Measurements from ENCODE around the gene STRA6. TPM values are rescaled to one million over a fixed set of nuclear protein-coding genes. Genes with fewer than 3 reads are reported as not detected.

STRA6 gene
- total RNA-seq, 1 experiment from 2014 or later, result 0.29 TPM

- no peak overlapping the region for H2AFZ ChIP-seq (ENCODE audit: low read length)
- no peak overlapping the region for H3K4me3 ChIP-seq (ENCODE audit: low read length)
- intact Hi-C loops (cut with micrococcal nuclease), result no loop called here
- no peaks in the 10 kb centered on the region for H4K20me1 ChIP-seq (ENCODE audit: low read length)
- H3K9me2 ChIP-seq (replicated peaks; ENCODE audit: low read length), result no peaks in the 10 kb centered on the region
- H3K4me2 ChIP-seq (ENCODE audit: low read length), result no peak overlapping the region
- ChIA-PET POLR2A (ENCODE audit: unreplicated experiment) (no interaction called here), CTCF (no interaction called here)
- no peaks in the 10 kb centered on the region for H3F3A ChIP-seq (ENCODE audit: low read length, unreplicated experiment)
- TF ChIP-seq CTCF (conservative IDR thresholded peaks at IDR 0.05; ENCODE audit: low read depth, low read length), result no peak
- DNase-seq, result no peak
- no peak for ATAC-seq
- no peaks in the 10 kb centered on the region for H3K79me2 ChIP-seq (ENCODE audit: low read length)
- no TSS peak for BruUV-seq (replicated peaks)
- H3K9me3 ChIP-seq (ENCODE audit: low read length), result no peaks in the 10 kb centered on the region
- H3K27ac ChIP-seq (ENCODE audit: low read length), result no peak overlapping the region
- H3K27me3 ChIP-seq (ENCODE audit: low read length), result no peaks in the 10 kb centered on the region
- no peaks in the 10 kb centered on the region for H3K36me3 ChIP-seq (ENCODE audit: low read depth, low read length)
- no peak overlapping the region for H3K9ac ChIP-seq (ENCODE audit: low read length)
- peaks cover 16% of the 10 kb centered on the region for H3K4me1 ChIP-seq (ENCODE audit: insufficient read depth, low read length)
Measured at GRCh38 chr15:74245342-74245931, 42.9 kb upstream of the STRA6 start.

- H2AFZ ChIP-seq (ENCODE audit: low read length), result no peak overlapping the region
- CTCF ChIA-PET, result no interaction called here
- intact Hi-C loops (cut with micrococcal nuclease), result no loop called here
- H3K79me2 ChIP-seq (ENCODE audit: low read length), result no peaks in the 10 kb centered on the region
- no peaks in the 10 kb centered on the region for H3K9me2 ChIP-seq (replicated peaks; ENCODE audit: low read length)
- POLR2A ChIA-PET (ENCODE audit: unreplicated experiment), result no interaction called here
- no peak overlapping the region for H3K4me3 ChIP-seq (ENCODE audit: low read length)
- H3K4me1 ChIP-seq (ENCODE audit: insufficient read depth, low read length), result peaks cover 21% of the 10 kb centered on the region
- H3F3A ChIP-seq (ENCODE audit: low read length, unreplicated experiment), result no peaks in the 10 kb centered on the region
- no peaks in the 10 kb centered on the region for H3K36me3 ChIP-seq (ENCODE audit: low read depth, low read length)
- no peak overlapping the region for H3K27ac ChIP-seq (ENCODE audit: low read length)
- no TSS peak for BruUV-seq (replicated peaks)
- H3K9me3 ChIP-seq (ENCODE audit: low read length), result no peaks in the 10 kb centered on the region
- no peaks in the 10 kb centered on the region for H4K20me1 ChIP-seq (ENCODE audit: low read length)
- DNase-seq, result no peak
- TF ChIP-seq CTCF (conservative IDR thresholded peaks at IDR 0.05; ENCODE audit: low read depth, low read length) (no peak), EZH2phosphoT487 (IDR thresholded peaks at IDR 0.05; ENCODE audit: borderline replicate concordance, low read length) (no peak), EZH2 (IDR thresholded peaks at IDR 0.05; ENCODE audit: low read length, unreplicated experiment) (no peak)
- no peaks in the 10 kb centered on the region for H3K27me3 ChIP-seq (ENCODE audit: low read length)
- no peak overlapping the region for H3K9ac ChIP-seq (ENCODE audit: low read length)
- no peak overlapping the region for H3K4me2 ChIP-seq (ENCODE audit: low read length)
- no peak for ATAC-seq
Measured at GRCh38 chr15:74244822-74245341, 42.3 kb upstream of the STRA6 start.

- Histone ChIP-seq H3K9ac (ENCODE audit: low read length) (no peak overlapping the region), H4K20me1 (ENCODE audit: low read length) (no peaks in the 10 kb centered on the region), H3K36me3 (ENCODE audit: low read depth, low read length) (no peaks in the 10 kb centered on the region), H3K79me2 (ENCODE audit: low read length) (no peaks in the 10 kb centered on the region), H3K9me3 (ENCODE audit: low read length) (no peaks in the 10 kb centered on the region), H3K27me3 (ENCODE audit: low read length) (no peaks in the 10 kb centered on the region), H3K4me3 (ENCODE audit: low read length) (no peak overlapping the region), H3K9me2 (replicated peaks; ENCODE audit: low read length) (no peaks in the 10 kb centered on the region), H3F3A (ENCODE audit: low read length, unreplicated experiment) (no peaks in the 10 kb centered on the region), H2AFZ (ENCODE audit: low read length) (no peak overlapping the region), H3K4me1 (ENCODE audit: insufficient read depth, low read length) (peaks cover 29% of the 10 kb centered on the region), H3K27ac (ENCODE audit: low read length) (no peak overlapping the region), H3K4me2 (ENCODE audit: low read length) (no peak overlapping the region)
- TF ChIP-seq EZH2 (IDR thresholded peaks at IDR 0.05; ENCODE audit: low read length, unreplicated experiment) (no peak), CTCF (conservative IDR thresholded peaks at IDR 0.05; ENCODE audit: low read depth, low read length) (no peak), EZH2phosphoT487 (IDR thresholded peaks at IDR 0.05; ENCODE audit: borderline replicate concordance, low read length) (no peak)
- POLR2A ChIA-PET (ENCODE audit: unreplicated experiment), result no interaction called here
- BruUV-seq (replicated peaks), result no TSS peak
- intact Hi-C loops (cut with micrococcal nuclease), result no loop called here
- no peak for DNase-seq
- CTCF ChIA-PET, result no interaction called here
- no peak for ATAC-seq
Measured at GRCh38 chr15:74243431-74243830, 40.8 kb upstream of the STRA6 start.
